ENCODE data around the gene FGR. TPM values are rescaled to one million over a fixed set of nuclear protein-coding genes. Genes with fewer than 3 reads are reported as not detected.
"Not testable (repeated sequence)": the region's sequence is repeated elsewhere in the genome, so short reads cannot be mapped to it uniquely, and the experiment has no call there.

FGR gene
- total RNA-seq = 10 to 100 TPM in 1 of 4 donors, 1 to 10 TPM in 3; 3.2 to 12.6 (median 5.1) TPM
- polyA plus RNA-seq = 3.5 TPM
- long read RNA-seq, donor 1, partial matches to known transcripts = 0 of 3 reads
- long read RNA-seq, donor 1, other reads (novel, unspliced or antisense) = 3 of 3 reads
- long read RNA-seq, donor 2, partial matches to known transcripts = 1 of 3 reads
- long read RNA-seq, donor 2, other reads (novel, unspliced or antisense) = 0 of 3 reads
- long read RNA-seq, donor 3, transcript FGR-203 (13 exons, 2,729 nt) = major isoform, 6 of 16 reads
- long read RNA-seq, donor 3, partial matches to known transcripts = 2 of 16 reads
- long read RNA-seq, donor 3, other reads (novel, unspliced or antisense) = 6 of 16 reads
- long read RNA-seq, donor 4, partial matches to known transcripts = 1 of 1 reads
- long read RNA-seq, donor 4, other reads (novel, unspliced or antisense) = 0 of 1 reads

- Histone ChIP-seq H3K27me3 (ENCODE audit: control insufficient read depth, insufficient read depth) (no peaks in the 10 kb centered on the region), H3K9me3 (ENCODE audit: control insufficient read depth, low read length) (no peaks in the 10 kb centered on the region), H3K27ac (ENCODE audit: low read length) (peak within 1 kb of the TSS; percentile 52), H3K4me1 (ENCODE audit: control insufficient read depth, insufficient read depth, low read length) (peaks cover 15% of the 10 kb centered on the region), H3K4me3 (ENCODE audit: low read length) (peak within 1 kb of the TSS; percentile 36)
- peak; percentile 9 to 30 for ATAC-seq
- 38% methylated on average over 28 of the region's 28 CpGs for WGBS
- peak; percentile 53 to 83 (median 82) for DNase-seq
- intact Hi-C loops (cut with DNase I) = no loop called here
Measured at GRCh38 chr1:27634985-27635367, at the start of gene FGR. FGR (minus strand) TSS chr1:27635185; CDS start chr1:27623916, 11,269 bp downstream.

- H3K4me3 ChIP-seq (ENCODE audit: low read length) = no peak overlapping the region
- no peaks in the 10 kb centered on the region for H3K9me3 ChIP-seq (ENCODE audit: control insufficient read depth, low read length)
- no peak for DNase-seq
- 98% methylated on average over 2 of the region's 2 CpGs for WGBS
- intact Hi-C loops (cut with DNase I) = no loop called here
- H3K27ac ChIP-seq (ENCODE audit: low read length) = no peak overlapping the region
- no peak for ATAC-seq
- H3K27me3 ChIP-seq (ENCODE audit: control insufficient read depth, insufficient read depth) = no peaks in the 10 kb centered on the region
- no peaks in the 10 kb centered on the region for H3K4me1 ChIP-seq (ENCODE audit: control insufficient read depth, insufficient read depth, low read length)
Measured at GRCh38 chr1:27684176-27684575, 49.2 kb upstream of the FGR start.

GRCh38 chr1:27682351-27682944 lies 47.5 kb upstream of the FGR start:
- no peak for DNase-seq
- Histone ChIP-seq H3K4me3 (ENCODE audit: low read length) (no peak overlapping the region), H3K9me3 (ENCODE audit: control insufficient read depth, low read length) (no peaks in the 10 kb centered on the region), H3K27ac (ENCODE audit: low read length) (no peak overlapping the region), H3K27me3 (ENCODE audit: control insufficient read depth, insufficient read depth) (no peaks in the 10 kb centered on the region), H3K4me1 (ENCODE audit: control insufficient read depth, insufficient read depth, low read length) (no peaks in the 10 kb centered on the region)
- ATAC-seq = no peak
- WGBS = 82% methylated on average over 5 of the region's 5 CpGs
- intact Hi-C loops (cut with DNase I) = no loop called here

- 96% methylated on average over 4 of the region's 4 CpGs for WGBS
- H3K4me1 ChIP-seq (ENCODE audit: control insufficient read depth, insufficient read depth, low read length); H3K27ac ChIP-seq (ENCODE audit: low read length); ATAC-seq; intact Hi-C loops (cut with DNase I); H3K27me3 ChIP-seq (ENCODE audit: control insufficient read depth, insufficient read depth); H3K9me3 ChIP-seq (ENCODE audit: control insufficient read depth, low read length); H3K4me3 ChIP-seq (ENCODE audit: low read length); DNase-seq: not testable (repeated sequence)
Measured at GRCh38 chr1:27681580-27681979, 46.6 kb upstream of the FGR start.

DNA sequence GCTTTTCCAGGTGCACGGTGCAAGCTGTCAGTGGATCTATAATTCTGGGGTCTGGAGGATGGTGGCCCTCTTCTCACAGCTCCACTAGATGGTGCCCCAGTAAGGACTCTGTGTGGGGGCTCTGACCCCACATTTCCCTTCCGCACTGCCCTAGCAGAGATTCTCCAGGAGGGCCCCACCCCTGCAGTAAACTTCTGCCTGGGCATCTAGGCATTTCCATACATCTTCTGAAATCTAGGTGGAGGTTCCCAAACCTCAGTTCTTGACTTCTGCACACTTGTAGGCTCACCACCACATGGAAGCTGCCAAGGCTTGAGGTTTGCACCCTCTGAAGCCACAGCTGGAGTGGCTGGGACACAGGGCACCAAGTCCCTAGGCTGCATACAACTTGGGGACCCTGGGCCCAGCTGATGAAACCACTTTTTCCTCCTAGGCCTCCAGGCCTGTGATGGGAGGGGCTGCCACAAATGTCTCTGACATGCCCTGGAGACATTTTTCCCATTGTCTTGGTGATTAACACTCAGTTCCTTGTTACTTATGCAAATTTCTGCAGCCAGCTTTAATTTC lies 45.3 kb upstream of the FGR start:
- H3K9me3 ChIP-seq (ENCODE audit: control insufficient read depth, low read length); H3K4me3 ChIP-seq (ENCODE audit: low read length); H3K4me1 ChIP-seq (ENCODE audit: control insufficient read depth, insufficient read depth, low read length); intact Hi-C loops (cut with DNase I); ATAC-seq; DNase-seq; H3K27me3 ChIP-seq (ENCODE audit: control insufficient read depth, insufficient read depth); H3K27ac ChIP-seq (ENCODE audit: low read length): not testable (repeated sequence)
- WGBS = 94% methylated on average over 2 of the region's 2 CpGs

DNA sequence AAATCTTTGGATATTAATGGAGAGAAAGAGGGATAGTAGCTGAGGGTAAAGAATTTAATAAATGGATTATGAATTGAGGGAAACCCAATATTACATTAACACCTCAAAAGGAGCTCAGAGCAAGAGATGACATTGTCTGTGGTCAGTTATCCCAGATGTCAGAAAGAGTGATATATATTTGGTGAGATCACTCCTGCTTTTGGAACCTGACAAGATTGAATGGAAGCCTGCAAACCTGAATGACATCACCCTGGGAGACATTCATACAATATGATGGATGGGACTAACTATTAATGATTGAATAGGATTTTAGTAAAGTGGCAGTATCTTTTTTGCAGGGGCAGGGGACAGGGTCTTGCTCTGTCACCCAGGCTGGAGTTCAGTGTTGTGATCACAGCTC lies 43.8 kb upstream of the FGR start:
- DNase-seq (no peak), ATAC-seq (no peak)
- intact Hi-C loops (cut with DNase I) = loop anchor here in 2 of 4 donors (10.0 kb wide), 1 partner anchor 46 kb away; the partner anchor contains the start of gene FAM76A (in 2 of the 2)
- no peak overlapping the region for H3K27ac ChIP-seq (ENCODE audit: low read length)
- H3K4me3 ChIP-seq (ENCODE audit: low read length) = no peak overlapping the region
- H3K4me1 ChIP-seq (ENCODE audit: control insufficient read depth, insufficient read depth, low read length) = no peaks in the 10 kb centered on the region
- H3K27me3 ChIP-seq (ENCODE audit: control insufficient read depth, insufficient read depth) = no peaks in the 10 kb centered on the region
- no peaks in the 10 kb centered on the region for H3K9me3 ChIP-seq (ENCODE audit: control insufficient read depth, low read length)

DNA sequence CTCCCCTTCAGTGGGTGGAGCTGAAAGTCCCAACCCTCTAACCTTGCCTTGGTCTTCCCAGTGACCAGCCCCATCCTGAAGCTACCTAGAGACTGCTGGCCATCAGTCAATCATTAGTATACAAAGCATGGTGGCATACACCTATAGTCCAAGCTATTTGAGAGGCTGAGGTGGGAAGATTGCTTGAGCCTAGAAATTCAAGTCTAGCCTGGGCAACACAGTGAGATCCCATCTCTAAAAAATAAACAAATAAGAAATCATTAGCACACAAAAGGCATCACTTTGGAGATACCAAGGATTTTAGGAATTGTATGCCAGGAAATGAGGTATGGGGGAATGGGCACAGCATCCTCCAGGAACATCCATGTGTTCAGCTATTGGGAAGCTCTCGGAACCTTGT lies 41.4 kb upstream of the FGR start:
- WGBS = 100% methylated on average over 1 of the region's 1 CpG
- H3K9me3 ChIP-seq (ENCODE audit: control insufficient read depth, low read length) = no peaks in the 10 kb centered on the region
- no peak overlapping the region for H3K27ac ChIP-seq (ENCODE audit: low read length)
- no peak overlapping the region for H3K4me3 ChIP-seq (ENCODE audit: low read length)
- DNase-seq (no peak), ATAC-seq (no peak)
- H3K4me1 ChIP-seq (ENCODE audit: control insufficient read depth, insufficient read depth, low read length) = peaks cover 2% of the 10 kb centered on the region
- intact Hi-C loops (cut with DNase I) = loop anchor here in 2 of 4 donors (10.0 kb wide), 1 partner anchor 48 kb away; the partner anchor contains the start of gene FAM76A (in 2 of the 2)
- no peaks in the 10 kb centered on the region for H3K27me3 ChIP-seq (ENCODE audit: control insufficient read depth, insufficient read depth)

DNA sequence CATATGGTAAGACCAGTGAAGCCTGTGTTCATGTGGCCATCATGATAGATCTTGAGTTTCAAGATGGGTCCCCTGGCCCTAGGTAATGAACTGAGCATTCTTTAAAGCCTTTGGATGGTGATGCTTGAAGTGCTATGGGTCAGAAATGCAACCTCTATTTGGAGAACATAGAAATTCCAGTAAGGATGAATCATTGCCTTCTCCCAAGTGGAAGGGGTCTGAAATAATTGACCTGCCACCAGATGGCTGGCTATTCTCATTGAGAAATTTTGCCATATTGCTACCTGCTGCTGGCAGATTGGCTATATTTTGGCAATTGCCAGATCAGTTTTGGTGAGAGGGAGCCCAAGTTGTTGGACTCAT lies 37.7 kb upstream of the FGR start:
- Histone ChIP-seq H3K4me3 (ENCODE audit: low read length) (peak overlapping the region; percentile 79), H3K4me1 (ENCODE audit: control insufficient read depth, insufficient read depth, low read length) (peaks cover 3% of the 10 kb centered on the region), H3K9me3 (ENCODE audit: control insufficient read depth, low read length) (no peaks in the 10 kb centered on the region), H3K27ac (ENCODE audit: low read length) (peak overlapping the region; percentile 76), H3K27me3 (ENCODE audit: control insufficient read depth, insufficient read depth) (no peaks in the 10 kb centered on the region)
- intact Hi-C loops (cut with DNase I) = loop anchor here in 2 of 4 donors (10.0 kb wide), 1 partner anchor 52 kb away; the partner anchor contains the start of gene FAM76A (in 2 of the 2)
- ATAC-seq (no peak), DNase-seq (no peak)

GRCh38 chr1:27671964-27672749 lies 37.2 kb upstream of the FGR start, which contains the start of gene IFI6:
IFI6 (minus strand) TSS chr1:27672192; CDS start chr1:27669314, 2,878 bp downstream.
- peak within 1 kb of the TSS; percentile 79 for H3K4me3 ChIP-seq (ENCODE audit: low read length)
- peak within 1 kb of the TSS; percentile 82 for H3K27ac ChIP-seq (ENCODE audit: low read length)
- intact Hi-C loops (cut with DNase I) = loop anchor here in 2 of 4 donors (10.0 kb wide), 1 partner anchor 53 kb away; the partner anchor contains the start of gene FAM76A (in 2 of the 2)
- 0% methylated on average over 10 of the region's 10 CpGs for WGBS
- DNase-seq (peak; percentile 86 to 92 (median 92)), ATAC-seq (peak; percentile 96 to 97)
- H3K27me3 ChIP-seq (ENCODE audit: control insufficient read depth, insufficient read depth) = no peaks in the 10 kb centered on the region
- no peaks in the 10 kb centered on the region for H3K9me3 ChIP-seq (ENCODE audit: control insufficient read depth, low read length)
- H3K4me1 ChIP-seq (ENCODE audit: control insufficient read depth, insufficient read depth, low read length) = peaks cover 3% of the 10 kb centered on the region

GRCh38 chr1:27669876-27670275 lies 34.9 kb upstream of the FGR start:
- no peak for DNase-seq
- Histone ChIP-seq H3K4me3 (ENCODE audit: low read length) (no peak overlapping the region), H3K27me3 (ENCODE audit: control insufficient read depth, insufficient read depth) (no peaks in the 10 kb centered on the region), H3K4me1 (ENCODE audit: control insufficient read depth, insufficient read depth, low read length) (peaks cover 3% of the 10 kb centered on the region), H3K9me3 (ENCODE audit: control insufficient read depth, low read length) (no peaks in the 10 kb centered on the region), H3K27ac (ENCODE audit: low read length) (no peak overlapping the region)
- 66% methylated on average over 4 of the region's 4 CpGs for WGBS
- intact Hi-C loops (cut with DNase I) = loop anchor here in 3 of 4 donors (10.0 kb wide), 3 partner anchors 55 to 375 kb away; partner anchors contain the start of genes FAM76A (in 2 of the 3) and GPR3 (in 1 of the 3)
- no peak for ATAC-seq
